Fibroblast of villous mesenchyme (primary cell): ENCODE measurements around the gene TMEM30B. TPM values are rescaled to one million over a fixed set of nuclear protein-coding genes. Genes with fewer than 3 reads are reported as not detected.

Experiments used
- DNase-seq: peaks from one replicate; pipeline ENCODE4 v3.0.0-alpha.2; 2010; ENCODE audit warnings: low read depth
- H3K4me3 ChIP-seq: 2 replicates; pipeline ENCODE4 v1.5.1; 2011; ENCODE audit warnings: low read depth, mild to moderate bottlenecking, low read length
- total RNA-seq: library from RNA; depleted of rRNA; stranded (reverse); fragments of >200 nt; gene quantifications from 2 replicates; pipeline ENCODE4 v1.2.3, GENCODE V29; 2012
- TF ChIP-seq, protein P1 (sequence below): IDR thresholded peaks from 2 replicates; pipeline ENCODE4 v1.5.1; 2012; ENCODE audit warnings: low read depth, mild to moderate bottlenecking, low read length; ENCODE audit not compliant: insufficient read depth

Gene TMEM30B, protein sequence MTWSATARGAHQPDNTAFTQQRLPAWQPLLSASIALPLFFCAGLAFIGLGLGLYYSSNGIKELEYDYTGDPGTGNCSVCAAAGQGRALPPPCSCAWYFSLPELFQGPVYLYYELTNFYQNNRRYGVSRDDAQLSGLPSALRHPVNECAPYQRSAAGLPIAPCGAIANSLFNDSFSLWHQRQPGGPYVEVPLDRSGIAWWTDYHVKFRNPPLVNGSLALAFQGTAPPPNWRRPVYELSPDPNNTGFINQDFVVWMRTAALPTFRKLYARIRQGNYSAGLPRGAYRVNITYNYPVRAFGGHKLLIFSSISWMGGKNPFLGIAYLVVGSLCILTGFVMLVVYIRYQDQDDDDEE
- 0.32 TPM in 1 of 2 replicates, not detected in the other for total RNA-seq

DNA sequence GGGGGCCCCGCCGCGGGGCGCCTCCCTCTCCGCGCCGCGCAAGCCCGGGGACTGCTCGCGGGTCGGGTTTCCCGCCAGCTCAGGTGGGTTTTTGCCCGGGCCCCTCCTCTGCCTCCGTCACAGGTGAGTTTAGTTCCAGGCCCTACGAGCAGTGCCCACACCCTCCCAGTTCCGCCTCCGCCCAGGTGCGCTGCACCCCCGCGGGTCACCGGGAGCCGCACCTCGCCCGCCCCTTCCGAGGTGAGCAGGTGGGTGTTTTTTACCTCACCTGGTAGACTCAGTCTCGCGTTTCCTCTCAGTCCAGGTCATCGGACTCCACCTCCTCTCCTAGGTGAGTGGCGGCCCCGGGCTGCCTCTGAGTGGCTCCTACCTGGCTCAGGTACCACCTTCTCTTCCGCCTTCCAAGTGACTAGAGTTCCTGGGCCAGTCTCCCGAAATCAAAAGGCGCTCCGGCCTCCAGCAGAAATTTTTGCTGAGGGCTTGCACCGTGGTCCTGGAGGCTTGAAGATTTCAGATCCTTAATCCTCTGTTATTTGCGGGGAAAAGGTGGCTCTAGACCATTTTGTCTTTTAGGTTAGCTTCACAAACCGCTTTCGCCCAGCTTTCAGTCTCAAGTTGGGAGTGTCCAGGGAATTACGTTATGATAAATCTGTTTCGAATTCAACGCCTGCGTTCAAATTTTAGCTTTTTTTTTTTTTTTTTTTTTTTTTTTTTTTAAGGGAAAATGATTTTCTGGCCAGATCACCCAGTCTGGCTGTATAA is at the start of gene TMEM30B:
TSS of gene TMEM30B (minus strand) at position 153 of the 762 bp plus-strand sequence. CDS start 191 bp downstream, outside the sequence.
- TF ChIP-seq, protein P1, sequence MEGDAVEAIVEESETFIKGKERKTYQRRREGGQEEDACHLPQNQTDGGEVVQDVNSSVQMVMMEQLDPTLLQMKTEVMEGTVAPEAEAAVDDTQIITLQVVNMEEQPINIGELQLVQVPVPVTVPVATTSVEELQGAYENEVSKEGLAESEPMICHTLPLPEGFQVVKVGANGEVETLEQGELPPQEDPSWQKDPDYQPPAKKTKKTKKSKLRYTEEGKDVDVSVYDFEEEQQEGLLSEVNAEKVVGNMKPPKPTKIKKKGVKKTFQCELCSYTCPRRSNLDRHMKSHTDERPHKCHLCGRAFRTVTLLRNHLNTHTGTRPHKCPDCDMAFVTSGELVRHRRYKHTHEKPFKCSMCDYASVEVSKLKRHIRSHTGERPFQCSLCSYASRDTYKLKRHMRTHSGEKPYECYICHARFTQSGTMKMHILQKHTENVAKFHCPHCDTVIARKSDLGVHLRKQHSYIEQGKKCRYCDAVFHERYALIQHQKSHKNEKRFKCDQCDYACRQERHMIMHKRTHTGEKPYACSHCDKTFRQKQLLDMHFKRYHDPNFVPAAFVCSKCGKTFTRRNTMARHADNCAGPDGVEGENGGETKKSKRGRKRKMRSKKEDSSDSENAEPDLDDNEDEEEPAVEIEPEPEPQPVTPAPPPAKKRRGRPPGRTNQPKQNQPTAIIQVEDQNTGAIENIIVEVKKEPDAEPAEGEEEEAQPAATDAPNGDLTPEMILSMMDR = no peak
- H3K4me3 ChIP-seq = peak within 1 kb of the TSS; percentile 26
- DNase-seq = no peak

DNA sequence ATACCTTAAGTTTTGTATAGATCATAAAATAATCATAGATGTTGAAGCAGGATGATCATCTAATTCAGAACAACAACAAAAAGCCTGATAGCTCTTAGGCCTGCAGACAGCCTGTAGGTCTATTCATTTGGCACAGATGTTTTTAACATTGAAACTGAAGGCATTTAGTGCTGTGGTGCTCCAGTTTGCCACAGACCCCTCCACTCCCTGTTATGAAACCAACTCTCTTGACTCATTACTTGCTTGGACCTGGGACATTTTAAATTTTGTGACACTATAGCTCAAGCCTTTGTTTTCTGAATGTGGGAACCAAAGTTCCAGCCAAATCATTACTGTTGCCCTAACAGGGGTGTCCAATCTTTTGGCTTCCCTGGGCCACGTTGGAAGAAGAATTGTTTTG is 49.4 kb upstream of the TMEM30B start:
- DNase-seq = no peak
- TF ChIP-seq, protein P1 = no peak
- no peak overlapping the region for H3K4me3 ChIP-seq

DNA sequence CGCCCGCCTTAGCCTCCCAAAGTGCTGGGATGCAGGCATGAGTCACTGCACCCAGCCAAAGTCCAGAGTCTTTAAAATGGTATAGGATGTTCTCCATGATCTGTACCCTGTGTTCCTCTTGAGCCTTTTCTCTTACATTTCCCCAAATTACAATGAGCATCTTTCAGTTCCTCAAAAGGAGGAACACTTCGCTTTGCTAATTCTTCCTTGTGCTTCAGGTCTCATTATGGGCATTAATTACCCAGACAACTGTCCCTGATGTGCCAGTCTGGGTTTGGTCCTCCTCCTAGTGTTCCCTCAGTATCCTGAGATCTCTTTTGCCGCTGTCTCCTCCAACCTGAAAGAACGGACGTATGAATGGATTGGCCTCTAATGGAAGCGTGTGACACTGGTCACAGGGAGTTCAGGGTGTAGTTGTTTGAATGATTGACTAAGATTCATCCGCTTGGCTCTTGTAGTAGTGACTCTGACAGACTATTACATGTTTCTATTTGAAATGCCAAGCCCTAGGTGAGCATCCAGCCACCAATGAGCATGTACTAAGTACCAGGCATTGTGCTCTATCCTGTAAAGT is 48.4 kb upstream of the TMEM30B start:
- DNase-seq = no peak

DNA sequence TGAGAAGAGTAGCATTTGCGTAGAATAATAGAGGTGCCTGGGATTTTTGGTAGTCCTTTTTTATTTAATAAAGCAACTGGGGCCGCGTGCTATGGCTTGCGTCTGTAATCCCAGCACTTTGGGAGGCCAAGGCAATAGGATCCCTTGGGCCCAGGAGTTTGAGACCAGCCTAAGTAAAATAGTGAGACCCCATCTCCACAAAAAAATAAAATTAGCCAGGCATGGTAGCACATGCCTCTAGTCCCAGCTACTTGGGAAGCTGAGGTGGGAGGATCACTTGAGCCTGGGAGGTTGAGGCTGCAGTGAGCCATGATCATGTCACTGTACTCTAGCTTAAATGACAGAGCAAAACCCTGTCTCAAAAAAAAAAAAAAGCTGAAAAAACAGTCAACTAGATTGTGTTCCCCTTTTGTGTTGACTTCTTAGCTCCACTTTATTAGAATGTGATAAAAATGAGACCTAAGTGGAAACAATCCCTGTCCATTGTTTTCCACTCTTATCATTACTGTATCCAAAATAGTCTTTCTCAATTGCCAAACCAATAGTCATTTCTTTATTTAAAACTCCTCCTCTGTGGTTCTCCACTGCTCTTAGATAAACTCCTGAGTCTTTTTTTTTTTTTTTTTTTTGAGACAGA is 47.6 kb upstream of the TMEM30B start:
- no peak for DNase-seq
- TF ChIP-seq, protein P1 = no peak
- no peak overlapping the region for H3K4me3 ChIP-seq

More for the DNA sequence above, 48.4 kb upstream of the TMEM30B start:
- TF ChIP-seq, protein P1 = no peak
- no peak overlapping the region for H3K4me3 ChIP-seq

- TF ChIP-seq, protein P1 = no peak
- no peak for DNase-seq
- H3K4me3 ChIP-seq = no peak overlapping the region
Measured at GRCh38 chr14:61326847-61327246, 45.7 kb upstream of the TMEM30B start.

GRCh38 chr14:61326146-61326545 is 45.0 kb upstream of the TMEM30B start:
- no peak overlapping the region for H3K4me3 ChIP-seq
- TF ChIP-seq, protein P1 = no peak
- DNase-seq = no peak
